K562 treated with DMSO at 1 percent for 4 hours (cell line): Measurements from ENCODE around the gene MYO5B. TPM values are rescaled to one million over a fixed set of nuclear protein-coding genes. Genes with fewer than 3 reads are reported as not detected.

Source experiments
- total RNA-seq: library from RNA; unstranded; fragments of 300-600 nt; gene quantifications from 2 replicates; pipeline ENCODE4 v1.2.3, GENCODE V29; 2022; ENCODE audit not compliant: insufficient read depth

MYO5B gene
- total RNA-seq, result 0.41 and 0.83 TPM in 2 replicates

GRCh38 chr18:50194631-50195532 is at the start of gene MYO5B:
TSS of gene MYO5B (minus strand) at chr18:50195147. CDS start at chr18:50194793, 354 bp downstream.

GRCh38 chr18:49813319-49814146 is 381.4 kb downstream of the MYO5B start, which contains the start of gene ACAA2:
TSS of gene ACAA2 (minus strand) at chr18:49813533. CDS start at chr18:49813484, 49 bp downstream.

Other genes with a start within 250 kb of the MYO5B start
- gene CFAP53, start 71.3 kb upstream of the MYO5B start, total RNA-seq, result 1.7 and 2.1 TPM in 2 replicates
- gene MBD1, start 86.4 kb upstream of the MYO5B start, total RNA-seq, result 26.0 and 26.5 TPM in 2 replicates
- 45.7 and 55.7 TPM in 2 replicates for gene CXXC1, start 92.5 kb upstream of the MYO5B start, total RNA-seq
- 14.5 and 18.3 TPM in 2 replicates for gene SKA1, start 179.9 kb upstream of the MYO5B start, total RNA-seq